B cell (primary cell): ENCODE results near the gene SLC23A3.

ENCODE experiments used
- CTCF ChIP-seq: fragments of 200-600 bp; IDR thresholded peaks from one replicate; pipeline ENCODE4 v1.8.0; 2022; ENCODE audit warnings: antibody characterized with exemption, mild to moderate bottlenecking
- EZH2 ChIP-seq: IDR thresholded peaks from 2 replicates; pipeline ENCODE4 v1.6.1; 2012; ENCODE audit warnings: borderline replicate concordance, low read depth, mild to moderate bottlenecking, moderate library complexity, low read length; ENCODE audit not compliant: insufficient read depth, poor library complexity, severe bottlenecking

DNA sequence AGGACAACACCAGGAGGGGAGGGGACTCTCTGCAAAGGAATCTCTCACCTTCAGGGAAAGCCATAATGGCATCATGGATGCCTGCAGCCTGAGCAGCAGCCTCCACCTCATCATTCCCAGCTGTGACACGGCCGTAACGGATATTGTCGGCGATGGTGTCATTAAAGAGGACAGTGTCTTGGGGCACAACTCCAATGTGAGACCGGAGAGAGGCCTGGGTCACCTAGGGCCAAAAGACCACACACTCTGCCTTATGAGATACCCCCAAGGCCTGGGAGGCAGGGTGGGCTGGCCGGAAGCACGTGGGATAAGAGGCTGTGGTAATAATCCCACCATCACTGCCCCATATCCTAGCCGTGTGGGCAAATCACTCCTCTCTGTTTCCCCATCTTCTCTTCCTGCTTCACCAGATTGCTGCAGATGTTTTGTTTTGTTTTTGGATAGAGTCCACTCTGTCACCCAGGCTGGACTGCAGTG is 41.1 kb upstream of the SLC23A3 start:
- TF ChIP-seq CTCF: no peak
- TF ChIP-seq EZH2: no peak
